OCI-LY1 (cell line): ENCODE results near the gene MRPS27.

Experiments
- CTCF ChIP-seq: fragments of 200-600 bp; sonication (generic), shearing (Covaris generic); IDR thresholded peaks from 2 replicates; pipeline ENCODE4 v1.5.1; 2017; ENCODE audit warnings: mild to moderate bottlenecking, antibody characterized with exemption, low read length, moderate library complexity, mixed read lengths
- EZH2 ChIP-seq: fragments of 200-600 bp; sonication (generic), shearing (Covaris generic); IDR thresholded peaks from 2 replicates; pipeline ENCODE4 v1.8.0; 2017; ENCODE audit warnings: borderline replicate concordance, mixed run types, mild to moderate bottlenecking, antibody characterized with exemption, low read length, moderate library complexity, mixed read lengths

GRCh38 chr5:72242796-72243475 lies 77.1 kb downstream of the MRPS27 start:
- no peak for TF ChIP-seq CTCF
- no peak for TF ChIP-seq EZH2
